Measurements from ENCODE around the gene C2CD3.
A peak's percentile ranks its signal among the peaks of the same experiment; 100 is the strongest.

C2CD3 gene

DNA sequence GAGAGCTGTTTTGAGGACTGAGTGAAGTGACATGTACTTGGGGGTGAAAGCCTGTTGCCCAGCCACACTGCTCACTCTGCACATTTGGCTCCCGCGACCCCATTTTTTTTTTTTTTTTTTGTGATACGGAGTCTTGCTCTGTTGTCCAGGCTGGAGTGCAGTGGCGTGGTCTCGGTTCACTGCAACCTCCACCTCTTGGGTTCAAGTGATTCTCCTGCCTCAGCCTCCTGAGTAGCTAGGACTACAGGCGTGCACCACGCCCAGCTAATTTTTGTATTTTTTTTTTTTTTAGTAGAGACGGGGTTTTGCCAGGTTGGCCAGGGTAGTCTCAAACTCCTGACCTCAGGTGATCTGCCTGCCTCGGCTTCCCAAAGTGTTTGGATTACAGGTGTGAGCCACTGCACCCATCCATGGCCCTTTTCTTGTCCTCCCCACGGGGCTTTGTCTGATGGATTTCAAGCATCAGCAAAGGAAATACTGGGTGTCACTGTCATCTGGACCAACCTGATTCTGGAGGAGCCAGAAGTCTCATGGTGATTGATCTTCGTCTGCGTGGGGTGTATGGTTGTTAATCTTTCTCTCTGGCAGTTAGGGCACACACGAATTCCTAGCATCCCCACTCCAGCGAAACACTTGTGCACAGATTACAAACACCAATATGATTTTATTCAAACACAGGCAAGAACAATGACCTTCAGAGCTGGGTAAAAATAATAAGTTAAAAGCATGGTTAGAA is 158.6 kb downstream of the C2CD3 start:
- TF ChIP-seq, protein P1, sequence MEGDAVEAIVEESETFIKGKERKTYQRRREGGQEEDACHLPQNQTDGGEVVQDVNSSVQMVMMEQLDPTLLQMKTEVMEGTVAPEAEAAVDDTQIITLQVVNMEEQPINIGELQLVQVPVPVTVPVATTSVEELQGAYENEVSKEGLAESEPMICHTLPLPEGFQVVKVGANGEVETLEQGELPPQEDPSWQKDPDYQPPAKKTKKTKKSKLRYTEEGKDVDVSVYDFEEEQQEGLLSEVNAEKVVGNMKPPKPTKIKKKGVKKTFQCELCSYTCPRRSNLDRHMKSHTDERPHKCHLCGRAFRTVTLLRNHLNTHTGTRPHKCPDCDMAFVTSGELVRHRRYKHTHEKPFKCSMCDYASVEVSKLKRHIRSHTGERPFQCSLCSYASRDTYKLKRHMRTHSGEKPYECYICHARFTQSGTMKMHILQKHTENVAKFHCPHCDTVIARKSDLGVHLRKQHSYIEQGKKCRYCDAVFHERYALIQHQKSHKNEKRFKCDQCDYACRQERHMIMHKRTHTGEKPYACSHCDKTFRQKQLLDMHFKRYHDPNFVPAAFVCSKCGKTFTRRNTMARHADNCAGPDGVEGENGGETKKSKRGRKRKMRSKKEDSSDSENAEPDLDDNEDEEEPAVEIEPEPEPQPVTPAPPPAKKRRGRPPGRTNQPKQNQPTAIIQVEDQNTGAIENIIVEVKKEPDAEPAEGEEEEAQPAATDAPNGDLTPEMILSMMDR (IDR thresholded peaks at IDR 0.05; ENCODE audit: low read depth, low read length) = no peak
- Histone ChIP-seq H3K27ac (no peak overlapping the region), H3K27me3 (ENCODE audit: insufficient read depth, low read depth, severe bottlenecking) (no peaks in the 10 kb centered on the region), H3K9me3 (ENCODE audit: severe bottlenecking) (no peaks in the 10 kb centered on the region), H3K4me3 (ENCODE audit: low read depth, low read length) (no peak overlapping the region), H3K36me3 (peaks cover 32% of the 10 kb centered on the region)
- no peak for DNase-seq

DNA sequence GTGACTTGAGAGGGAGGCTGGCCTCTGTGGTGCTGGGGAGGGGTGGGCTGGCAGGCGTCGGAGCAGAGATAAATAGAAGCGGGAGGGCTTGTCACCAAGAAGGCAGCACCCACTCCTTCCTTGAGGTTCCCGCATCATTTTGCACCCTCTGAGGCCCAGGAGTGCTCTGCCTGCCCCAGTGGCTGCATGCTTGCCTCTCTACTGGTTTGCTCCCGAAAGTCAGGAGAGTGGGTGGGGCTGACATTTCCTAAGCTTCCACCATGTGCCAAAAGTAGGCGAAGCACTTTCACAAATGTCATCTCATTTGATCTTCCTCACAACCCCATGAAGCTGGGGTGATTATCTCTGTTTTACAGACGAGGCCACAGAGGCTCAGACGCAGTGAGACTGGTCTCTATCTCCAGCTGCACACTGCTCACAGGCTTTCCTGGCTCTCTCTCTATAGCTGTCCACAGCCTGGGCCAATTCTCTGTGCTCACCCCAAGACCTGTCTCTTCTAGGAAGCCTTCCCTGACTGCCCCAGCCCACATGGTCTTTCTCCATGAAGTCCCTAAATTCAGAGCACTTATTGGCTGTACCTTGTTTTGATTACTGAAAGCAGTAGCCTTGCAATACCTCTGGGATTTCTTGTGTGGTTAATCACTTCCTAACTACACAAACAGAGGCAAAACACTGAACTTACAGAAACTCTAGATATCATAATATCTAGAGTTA is 159.3 kb downstream of the C2CD3 start:
- Histone ChIP-seq H3K36me3 (peaks cover 26% of the 10 kb centered on the region), H3K4me3 (ENCODE audit: low read depth, low read length) (no peak overlapping the region), H3K27ac (peak overlapping the region; percentile 55), H3K27me3 (ENCODE audit: insufficient read depth, low read depth, severe bottlenecking) (no peaks in the 10 kb centered on the region), H3K9me3 (ENCODE audit: severe bottlenecking) (no peaks in the 10 kb centered on the region)
- TF ChIP-seq, protein P1 (IDR thresholded peaks at IDR 0.05; ENCODE audit: low read depth, low read length) = no peak
- no peak for DNase-seq

DNA sequence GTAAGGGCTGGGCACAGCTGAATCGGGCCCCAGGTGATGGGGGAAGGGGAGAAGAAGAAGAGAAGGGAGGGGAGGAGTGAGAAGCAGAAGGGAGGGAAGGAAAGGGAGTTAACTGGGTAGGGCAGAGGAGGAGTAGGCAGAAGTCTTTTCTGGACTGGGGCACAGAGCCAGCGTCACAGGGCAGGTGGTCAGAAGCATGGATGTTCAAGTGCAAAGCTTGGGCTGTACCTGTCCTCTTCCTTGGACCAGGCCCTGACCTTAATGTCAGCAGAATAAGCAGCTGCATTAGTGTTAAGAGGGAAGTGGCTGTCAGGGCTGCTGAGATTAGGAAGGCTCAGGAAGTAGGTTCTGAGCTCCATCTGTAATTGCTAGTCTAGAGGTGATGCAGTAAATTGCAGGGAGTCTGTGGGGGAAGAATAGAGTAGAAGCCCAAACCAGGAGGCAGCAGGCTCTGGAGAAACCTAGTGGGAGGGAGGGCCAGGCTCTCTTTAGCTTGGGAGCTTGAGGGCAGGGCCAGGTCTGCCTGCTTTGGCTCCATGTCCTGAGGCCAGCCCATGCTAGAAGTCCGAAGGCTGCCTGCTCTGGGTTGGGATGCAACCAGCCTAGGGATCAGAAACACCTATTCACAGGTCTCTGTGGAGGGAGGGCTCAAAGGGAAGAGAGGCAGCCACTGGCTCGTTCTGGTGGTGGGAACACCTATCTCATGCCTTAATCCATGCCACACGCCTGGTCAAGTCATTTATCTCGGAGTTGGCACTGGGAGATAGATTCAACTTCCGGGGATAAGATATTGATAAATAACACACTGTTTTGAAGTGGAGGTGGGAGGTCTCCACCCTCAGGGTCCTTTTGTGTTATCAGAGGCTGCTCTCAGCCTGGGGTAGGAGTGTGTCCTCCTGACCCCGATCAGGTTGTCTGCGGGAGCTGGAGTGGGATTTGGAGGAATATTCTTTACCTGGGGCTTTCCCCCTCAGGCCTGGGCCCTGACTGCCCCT is 160.2 kb downstream of the C2CD3 start:
- Histone ChIP-seq H3K27me3 (ENCODE audit: insufficient read depth, low read depth, severe bottlenecking) (no peaks in the 10 kb centered on the region), H3K36me3 (peaks cover 20% of the 10 kb centered on the region), H3K27ac (peak overlapping the region; percentile 55), H3K4me3 (ENCODE audit: low read depth, low read length) (no peak overlapping the region), H3K9me3 (ENCODE audit: severe bottlenecking) (no peaks in the 10 kb centered on the region)
- TF ChIP-seq, protein P1 (IDR thresholded peaks at IDR 0.05; ENCODE audit: low read depth, low read length) = no peak
- DNase-seq = peak; percentile 57

DNA sequence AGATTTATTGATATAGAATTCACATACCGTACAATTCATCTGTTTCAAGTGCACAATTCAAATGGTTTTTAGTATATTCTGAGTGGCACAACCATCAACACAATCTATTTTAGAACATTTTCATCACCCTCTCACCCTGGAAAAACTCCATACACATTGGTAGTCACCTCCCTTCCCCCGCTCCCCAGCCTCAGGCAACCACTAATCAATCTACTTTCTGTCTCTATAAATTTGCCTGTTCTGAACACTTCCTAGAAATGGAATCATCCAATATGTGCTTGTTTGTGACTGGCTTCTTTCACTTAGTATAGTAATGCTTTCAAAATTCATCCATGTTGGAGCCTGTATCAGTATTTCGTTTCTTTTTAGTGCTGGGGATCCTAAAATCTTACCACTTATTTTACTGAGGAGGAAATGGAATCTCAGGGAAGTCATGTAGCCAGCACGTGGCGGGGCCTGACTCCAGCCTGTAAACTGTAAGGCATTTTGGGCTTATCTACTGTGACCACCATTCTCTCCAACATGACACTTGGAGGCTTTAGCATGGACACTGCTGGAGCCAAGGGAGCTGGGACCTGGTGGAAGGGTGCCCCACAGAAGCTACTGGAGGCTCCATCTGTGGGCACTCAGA is 161.0 kb downstream of the C2CD3 start:
- Histone ChIP-seq H3K27ac (peak overlapping the region; percentile 55; the same call in 1 of the 2 replicates), H3K4me3 (ENCODE audit: low read depth, low read length) (no peak overlapping the region), H3K36me3 (peaks cover 14% of the 10 kb centered on the region), H3K9me3 (ENCODE audit: severe bottlenecking) (no peaks in the 10 kb centered on the region), H3K27me3 (ENCODE audit: insufficient read depth, low read depth, severe bottlenecking) (no peaks in the 10 kb centered on the region)
- TF ChIP-seq, protein P1 (IDR thresholded peaks at IDR 0.05; ENCODE audit: low read depth, low read length) = no peak
- no peak for DNase-seq

DNA sequence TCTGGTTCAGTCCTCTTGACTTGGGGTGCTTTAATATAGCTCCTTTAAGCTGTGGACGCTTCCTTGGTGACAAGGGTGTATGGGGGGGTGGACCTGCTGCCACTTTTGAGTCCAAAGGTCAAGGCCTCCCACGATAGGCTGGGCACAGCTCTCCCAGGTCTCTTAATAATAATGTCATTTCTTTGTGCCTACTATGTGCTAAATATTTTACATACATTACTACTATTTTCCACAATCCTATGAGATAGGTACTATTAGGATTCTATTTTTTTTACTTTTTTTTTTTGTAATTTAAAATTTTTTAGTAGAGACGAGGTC is 161.6 kb downstream of the C2CD3 start:
- no peak overlapping the region for H3K4me3 ChIP-seq (ENCODE audit: low read depth, low read length)
- TF ChIP-seq, protein P1 (IDR thresholded peaks at IDR 0.05; ENCODE audit: low read depth, low read length) = no peak
- no peak for DNase-seq
- H3K27ac ChIP-seq = no peak overlapping the region
- no peaks in the 10 kb centered on the region for H3K9me3 ChIP-seq (ENCODE audit: severe bottlenecking)
- no peaks in the 10 kb centered on the region for H3K27me3 ChIP-seq (ENCODE audit: insufficient read depth, low read depth, severe bottlenecking)
- H3K36me3 ChIP-seq = peaks cover 12% of the 10 kb centered on the region; the same call in 1 of the 2 replicates
